Neural cell (in vitro differentiated cells): ENCODE results near the gene LRRC27. TPM values are rescaled to one million over a fixed set of nuclear protein-coding genes. Genes with fewer than 3 reads are reported as not detected.
"Not testable (repeated sequence)": the region's sequence is repeated elsewhere in the genome, so short reads cannot be mapped to it uniquely, and the experiment has no call there.

Source experiments
- H2AFZ ChIP-seq: fragments of 200-600, 300-800 bp; sonication (generic), shearing (Covaris generic); 2 replicates; pipeline ENCODE4 v1.6.0; 2014; ENCODE audit warnings: low read depth, mild to moderate bottlenecking, antibody characterized with exemption, low read length, moderate library complexity
- H3F3A ChIP-seq: fragments of 200-600 bp; shearing (Covaris generic); 2 replicates; pipeline ENCODE4 v1.6.1; 2016; ENCODE audit warnings: mild to moderate bottlenecking, moderate library complexity, mixed read lengths, antibody characterized with exemption, low read length; ENCODE audit not compliant: insufficient read depth, poor library complexity, severe bottlenecking
- H3K27ac ChIP-seq: fragments of 200-600, 300-800 bp; sonication (generic), shearing (Covaris generic); 2 replicates; pipeline ENCODE4 v1.5.1; 2014; ENCODE audit warnings: mild to moderate bottlenecking, low read length, moderate library complexity
- H3K27me3 ChIP-seq: fragments of 300-800, 200-600 bp; sonication (generic), shearing (Covaris generic); 2 replicates; pipeline ENCODE4 v1.6.0; 2014; ENCODE audit warnings: mild to moderate bottlenecking, low read depth, low read length, moderate library complexity; ENCODE audit not compliant: insufficient read depth
- H3K36me3 ChIP-seq: fragments of 300-800, 200-600 bp; sonication (generic), shearing (Covaris generic); 2 replicates; pipeline ENCODE4 v1.5.1; 2014; ENCODE audit warnings: mild to moderate bottlenecking, antibody characterized with exemption, low read length, moderate library complexity; ENCODE audit not compliant: insufficient read depth
- H3K4me2 ChIP-seq: fragments of 300-800, 200-600 bp; sonication (generic), shearing (Covaris generic); 2 replicates; pipeline ENCODE4 v1.6.0; 2014; ENCODE audit warnings: mild to moderate bottlenecking, low read length
- H3K4me3 ChIP-seq: fragments of 300-800, 200-600 bp; sonication (generic), shearing (Covaris generic); 2 replicates; pipeline ENCODE4 v1.5.1; 2014; ENCODE audit warnings: mild to moderate bottlenecking, low read length, moderate library complexity
- H3K79me2 ChIP-seq: fragments of 200-600 bp; shearing (Covaris generic); replicated peaks from 2 replicates; pipeline ENCODE4 v1.6.0; 2014; ENCODE audit warnings: mild to moderate bottlenecking, low read length, moderate library complexity; ENCODE audit not compliant: insufficient read depth
- H3K9ac ChIP-seq: fragments of 300-800, 200-600 bp; sonication (generic), shearing (Covaris generic); 2 replicates; pipeline ENCODE4 v1.6.1; 2016; ENCODE audit warnings: mild to moderate bottlenecking, low read length, mixed read lengths
- H3K9me2 ChIP-seq: fragments of 200-600 bp; shearing (Covaris generic); 2 replicates; pipeline ENCODE4 v1.6.1; 2016; ENCODE audit warnings: mild to moderate bottlenecking, low read length, mixed read lengths; ENCODE audit not compliant: insufficient read depth
- H3K9me3 ChIP-seq: fragments of 200-600, 300-800 bp; sonication (generic), shearing (Covaris generic); 2 replicates; pipeline ENCODE4 v1.6.1; 2016; ENCODE audit warnings: mild to moderate bottlenecking, mixed run types, low read length, moderate library complexity, mixed read lengths
- H4K20me1 ChIP-seq: fragments of 200-600 bp; shearing (Covaris generic); 2 replicates; pipeline ENCODE4 v1.6.1; 2016; ENCODE audit warnings: mild to moderate bottlenecking, mixed run types; ENCODE audit not compliant: insufficient read depth
- EP300 ChIP-seq: fragments of 450-650 bp; conservative IDR thresholded peaks from 2 replicates; pipeline ENCODE4 v1.6.1; 2014; ENCODE audit warnings: antibody characterized with exemption, mild to moderate bottlenecking, moderate library complexity; ENCODE audit not compliant: poor library complexity, severe bottlenecking
- EZH2 ChIP-seq: fragments of 200-600, 300-800 bp; shearing (Covaris generic), sonication (generic); IDR thresholded peaks from 2 replicates; pipeline ENCODE4 v1.6.1; 2014; ENCODE audit warnings: antibody characterized with exemption, low read length, borderline replicate concordance, mild to moderate bottlenecking; ENCODE audit not compliant: insufficient read depth, poor library complexity, severe bottlenecking
- MXI1 ChIP-seq: fragments of 450-650 bp; conservative IDR thresholded peaks from 2 replicates; pipeline ENCODE4 v1.6.1; 2014; ENCODE audit warnings: antibody characterized with exemption, mild to moderate bottlenecking; ENCODE audit not compliant: poor library complexity, severe bottlenecking
- RAD21 ChIP-seq: fragments of 450-650 bp; conservative IDR thresholded peaks from 2 replicates; pipeline ENCODE4 v1.6.1; 2014; ENCODE audit warnings: antibody characterized with exemption, mild to moderate bottlenecking, moderate library complexity
- SMC3 ChIP-seq: fragments of 450-650 bp; conservative IDR thresholded peaks from 2 replicates; pipeline ENCODE4 v1.6.1; 2014; ENCODE audit warnings: antibody characterized with exemption, mild to moderate bottlenecking, moderate library complexity; ENCODE audit not compliant: poor library complexity
- TAF1 ChIP-seq: IDR thresholded peaks from 2 replicates; pipeline ENCODE4 v1.6.1; 2012; ENCODE audit warnings: low read depth
- polyA plus RNA-seq: library from polyadenylated mRNA; depleted of rRNA; stranded (reverse); fragments of >200 nt; gene quantifications from 2 replicates; pipeline ENCODE4 v1.2.3, GENCODE V29; 2014
- TF ChIP-seq, protein P1 (sequence below): fragments of 450-650 bp; IDR thresholded peaks from 2 replicates; pipeline ENCODE4 v1.5.1; 2014; ENCODE audit warnings: antibody characterized with exemption, mild to moderate bottlenecking, moderate library complexity; ENCODE audit not compliant: poor library complexity, severe bottlenecking
- TF ChIP-seq, protein P2 (sequence below): IDR thresholded peaks from 2 replicates; pipeline ENCODE4 v1.6.1; 2012; ENCODE audit warnings: borderline replicate concordance

Gene LRRC27
- polyA plus RNA-seq, 1 donor from 2014 or later, result 26.7 TPM

DNA sequence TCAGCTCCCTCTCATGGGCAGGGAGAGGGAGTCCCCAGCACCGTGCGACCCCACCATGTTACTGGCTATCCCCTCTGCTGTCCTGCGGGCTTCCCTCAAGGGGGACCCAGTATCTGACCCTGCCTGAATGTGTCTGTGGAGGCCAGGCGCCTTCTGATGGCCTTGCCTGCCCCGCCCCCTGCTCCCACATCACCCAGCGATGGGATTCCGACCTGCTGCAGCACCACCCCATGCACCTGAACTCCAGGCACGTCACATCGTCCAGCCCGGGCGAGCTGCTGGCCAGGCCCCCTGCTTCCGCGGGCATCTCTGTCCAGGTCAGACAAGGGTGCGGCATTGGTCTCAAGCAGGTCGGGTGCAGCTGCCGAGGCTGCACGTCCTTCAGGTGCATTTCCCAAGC is 19.0 kb downstream of the LRRC27 start:
- no peaks in the 10 kb centered on the region for H4K20me1 ChIP-seq
- no peaks in the 10 kb centered on the region for H3K9me3 ChIP-seq
- H3K9ac ChIP-seq, result no peak overlapping the region
- H3K27me3 ChIP-seq, result no peaks in the 10 kb centered on the region
- no peaks in the 10 kb centered on the region for H3K36me3 ChIP-seq
- no peak overlapping the region for H3K4me3 ChIP-seq
- no peak overlapping the region for H2AFZ ChIP-seq
- H3K4me2 ChIP-seq, result no peak overlapping the region
- TF ChIP-seq MXI1 (no peak), EZH2 (no peak), TAF1 (no peak), EP300 (no peak), RAD21 (no peak)
- H3F3A ChIP-seq, result no peaks in the 10 kb centered on the region
- H3K79me2 ChIP-seq, result no peaks in the 10 kb centered on the region
- H3K27ac ChIP-seq, result no peak overlapping the region
- H3K9me2 ChIP-seq, result no peaks in the 10 kb centered on the region

DNA sequence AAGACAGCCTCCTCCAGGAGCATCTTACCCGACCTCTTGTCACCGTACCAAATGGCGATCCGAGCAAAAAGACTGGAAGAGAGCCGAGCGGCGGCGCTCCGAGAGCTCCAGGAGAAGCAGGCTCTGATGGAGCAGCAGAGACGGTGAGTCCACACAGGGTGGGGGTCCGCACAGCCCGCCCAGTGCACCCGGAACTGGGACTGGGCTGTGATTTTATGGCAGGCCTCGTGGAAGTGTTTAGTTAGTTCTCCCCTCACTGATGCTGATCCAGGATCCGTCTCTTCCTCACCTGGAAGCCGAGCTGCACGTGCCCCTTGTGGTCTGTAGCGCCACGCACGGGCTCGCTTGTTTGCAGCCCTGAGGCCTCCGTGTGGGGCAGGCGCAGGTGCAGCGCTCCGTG is 19.6 kb downstream of the LRRC27 start:
- no peaks in the 10 kb centered on the region for H3K36me3 ChIP-seq
- no peaks in the 10 kb centered on the region for H3F3A ChIP-seq
- no peak overlapping the region for H3K27ac ChIP-seq
- no peaks in the 10 kb centered on the region for H3K9me2 ChIP-seq
- H3K4me3 ChIP-seq, result no peak overlapping the region
- H3K4me2 ChIP-seq, result no peak overlapping the region
- no peak for TF ChIP-seq MXI1
- no peak for TF ChIP-seq RAD21
- TF ChIP-seq, protein P1, sequence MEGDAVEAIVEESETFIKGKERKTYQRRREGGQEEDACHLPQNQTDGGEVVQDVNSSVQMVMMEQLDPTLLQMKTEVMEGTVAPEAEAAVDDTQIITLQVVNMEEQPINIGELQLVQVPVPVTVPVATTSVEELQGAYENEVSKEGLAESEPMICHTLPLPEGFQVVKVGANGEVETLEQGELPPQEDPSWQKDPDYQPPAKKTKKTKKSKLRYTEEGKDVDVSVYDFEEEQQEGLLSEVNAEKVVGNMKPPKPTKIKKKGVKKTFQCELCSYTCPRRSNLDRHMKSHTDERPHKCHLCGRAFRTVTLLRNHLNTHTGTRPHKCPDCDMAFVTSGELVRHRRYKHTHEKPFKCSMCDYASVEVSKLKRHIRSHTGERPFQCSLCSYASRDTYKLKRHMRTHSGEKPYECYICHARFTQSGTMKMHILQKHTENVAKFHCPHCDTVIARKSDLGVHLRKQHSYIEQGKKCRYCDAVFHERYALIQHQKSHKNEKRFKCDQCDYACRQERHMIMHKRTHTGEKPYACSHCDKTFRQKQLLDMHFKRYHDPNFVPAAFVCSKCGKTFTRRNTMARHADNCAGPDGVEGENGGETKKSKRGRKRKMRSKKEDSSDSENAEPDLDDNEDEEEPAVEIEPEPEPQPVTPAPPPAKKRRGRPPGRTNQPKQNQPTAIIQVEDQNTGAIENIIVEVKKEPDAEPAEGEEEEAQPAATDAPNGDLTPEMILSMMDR, result no peak
- TF ChIP-seq, protein P2, sequence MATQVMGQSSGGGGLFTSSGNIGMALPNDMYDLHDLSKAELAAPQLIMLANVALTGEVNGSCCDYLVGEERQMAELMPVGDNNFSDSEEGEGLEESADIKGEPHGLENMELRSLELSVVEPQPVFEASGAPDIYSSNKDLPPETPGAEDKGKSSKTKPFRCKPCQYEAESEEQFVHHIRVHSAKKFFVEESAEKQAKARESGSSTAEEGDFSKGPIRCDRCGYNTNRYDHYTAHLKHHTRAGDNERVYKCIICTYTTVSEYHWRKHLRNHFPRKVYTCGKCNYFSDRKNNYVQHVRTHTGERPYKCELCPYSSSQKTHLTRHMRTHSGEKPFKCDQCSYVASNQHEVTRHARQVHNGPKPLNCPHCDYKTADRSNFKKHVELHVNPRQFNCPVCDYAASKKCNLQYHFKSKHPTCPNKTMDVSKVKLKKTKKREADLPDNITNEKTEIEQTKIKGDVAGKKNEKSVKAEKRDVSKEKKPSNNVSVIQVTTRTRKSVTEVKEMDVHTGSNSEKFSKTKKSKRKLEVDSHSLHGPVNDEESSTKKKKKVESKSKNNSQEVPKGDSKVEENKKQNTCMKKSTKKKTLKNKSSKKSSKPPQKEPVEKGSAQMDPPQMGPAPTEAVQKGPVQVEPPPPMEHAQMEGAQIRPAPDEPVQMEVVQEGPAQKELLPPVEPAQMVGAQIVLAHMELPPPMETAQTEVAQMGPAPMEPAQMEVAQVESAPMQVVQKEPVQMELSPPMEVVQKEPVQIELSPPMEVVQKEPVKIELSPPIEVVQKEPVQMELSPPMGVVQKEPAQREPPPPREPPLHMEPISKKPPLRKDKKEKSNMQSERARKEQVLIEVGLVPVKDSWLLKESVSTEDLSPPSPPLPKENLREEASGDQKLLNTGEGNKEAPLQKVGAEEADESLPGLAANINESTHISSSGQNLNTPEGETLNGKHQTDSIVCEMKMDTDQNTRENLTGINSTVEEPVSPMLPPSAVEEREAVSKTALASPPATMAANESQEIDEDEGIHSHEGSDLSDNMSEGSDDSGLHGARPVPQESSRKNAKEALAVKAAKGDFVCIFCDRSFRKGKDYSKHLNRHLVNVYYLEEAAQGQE, result no peak
- no peak for TF ChIP-seq TAF1
- H3K79me2 ChIP-seq, result no peaks in the 10 kb centered on the region
- no peak overlapping the region for H2AFZ ChIP-seq
- H4K20me1 ChIP-seq, result no peaks in the 10 kb centered on the region
- no peaks in the 10 kb centered on the region for H3K27me3 ChIP-seq
- H3K9ac ChIP-seq, result no peak overlapping the region
- no peaks in the 10 kb centered on the region for H3K9me3 ChIP-seq

DNA sequence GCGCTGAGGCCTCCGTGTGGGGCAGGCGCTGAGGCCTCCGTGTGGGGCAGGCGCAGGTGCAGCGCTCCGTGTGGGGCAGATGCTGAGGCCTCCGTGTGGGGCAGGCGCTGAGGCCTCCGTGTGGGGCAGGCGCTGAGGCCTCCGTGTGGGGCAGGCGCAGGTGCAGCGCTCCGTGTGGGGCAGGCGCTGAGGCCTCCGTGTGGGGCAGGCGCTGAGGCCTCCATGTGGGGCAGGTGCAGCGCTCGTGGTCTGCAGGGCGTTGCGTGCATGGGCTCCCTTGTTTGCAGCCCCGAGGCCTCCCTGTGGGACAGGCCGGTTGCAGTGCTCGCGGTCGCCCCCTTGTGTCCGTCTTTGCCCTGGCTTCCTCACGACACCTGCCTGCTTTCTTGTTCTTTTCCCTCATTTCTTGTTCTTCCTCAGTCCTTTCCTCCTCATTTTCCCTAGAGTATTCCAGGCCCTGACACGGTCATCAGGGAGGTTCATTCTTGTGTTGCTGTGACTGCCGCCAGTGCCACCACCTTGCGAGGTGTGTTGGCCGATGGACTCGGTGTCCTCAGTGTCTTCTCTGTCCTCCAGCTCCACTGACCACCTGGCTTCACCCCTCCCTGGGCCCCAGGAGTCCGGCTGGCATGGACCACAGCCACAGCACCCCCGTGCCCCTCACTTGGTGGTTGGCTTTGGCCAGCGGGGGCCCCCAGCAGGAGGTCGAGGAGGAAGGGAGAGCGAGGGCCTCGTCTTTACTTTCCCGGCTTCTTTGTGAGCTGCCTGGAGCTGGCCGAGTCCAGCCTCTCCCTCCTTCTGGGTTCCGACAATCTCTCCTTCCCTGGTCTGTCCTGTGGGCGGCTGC is 20.7 kb downstream of the LRRC27 start:
- not testable (repeated sequence) for H2AFZ ChIP-seq, H4K20me1 ChIP-seq, H3K9ac ChIP-seq, H3K9me3 ChIP-seq, H3K4me3 ChIP-seq, H3K27ac ChIP-seq, H3K27me3 ChIP-seq, H3F3A ChIP-seq, H3K79me2 ChIP-seq, H3K36me3 ChIP-seq, H3K4me2 ChIP-seq, H3K9me2 ChIP-seq
- TF ChIP-seq, protein P1, result peak; percentile 74
- peak; percentile 80 for TF ChIP-seq SMC3
- peak; percentile 63 for TF ChIP-seq RAD21
